AG04449 (cell line): ENCODE results near the gene SLC4A9.

ENCODE experiments used
- CTCF ChIA-PET: fragments of 350-600 bp; formaldehyde crosslinking; extraction: SDS; loops from one replicate; lab custom pipeline; 2021; ENCODE audit warnings: antibody characterized with exemption; lab: Yijun Ruan, JAX
- POLR2A ChIA-PET: fragments of 400-600, 350-600 bp; formaldehyde crosslinking; extraction: SDS; loops from one replicate; lab custom pipeline; 2020; ENCODE audit warnings: antibody characterized with exemption, inconsistent platforms; lab: Yijun Ruan, JAX
- DNase-seq: peaks from one replicate; pipeline ENCODE4 v3.0.0-alpha.2; 2010; ENCODE audit warnings: low read depth, low spot score
- H3K4me3 ChIP-seq: 2 replicates; pipeline ENCODE4 v1.5.1; 2011; ENCODE audit warnings: low read depth, mild to moderate bottlenecking, control low read depth, low read length
- CTCF ChIP-seq: IDR thresholded peaks from one replicate; pipeline ENCODE4 v1.5.1; 2011; ENCODE audit warnings: mild to moderate bottlenecking, moderate library complexity, low read length, control low read depth, inconsistent platforms; ENCODE audit not compliant: insufficient read depth; ENCODE audit errors: missing control alignments

Gene SLC4A9

GRCh38 chr5:140398379-140398811 is 38.4 kb downstream of the SLC4A9 start:
- ChIA-PET CTCF (interaction anchor here (1.3 kb wide), 1 partner anchor 26 kb away, joined by 4 read pairs; no protein-coding TSS in a partner anchor), POLR2A (no interaction called here)
- no peak for DNase-seq
- no peak overlapping the region for H3K4me3 ChIP-seq
- no peak for TF ChIP-seq CTCF

GRCh38 chr5:140399979-140400729 is 40.2 kb downstream of the SLC4A9 start:
- H3K4me3 ChIP-seq: peak overlapping the region; percentile 98
- CTCF ChIA-PET: no interaction called here
- POLR2A ChIA-PET: interaction anchor here (0.8 to 1.6 kb wide), 4 partner anchors 15 to 318 kb away, joined by 3 to 5 read pairs (median 4); partner anchors contain the start of genes HBEGF and SRA1
- DNase-seq: no peak
- no peak for TF ChIP-seq CTCF

GRCh38 chr5:140400730-140401361 is 40.9 kb downstream of the SLC4A9 start:
- H3K4me3 ChIP-seq: peak overlapping the region; percentile 98
- no peak for TF ChIP-seq CTCF
- CTCF ChIA-PET: no interaction called here
- DNase-seq: peak; percentile 77
- POLR2A ChIA-PET: interaction anchor here (0.8 to 1.6 kb wide), 5 partner anchors 14 to 318 kb away, joined by 3 to 7 read pairs (median 4); partner anchors contain the start of genes EIF4EBP3, HBEGF and SRA1

- POLR2A ChIA-PET: interaction anchor here (0.7 to 1.6 kb wide), 5 partner anchors 13 to 156 kb away, joined by 3 to 7 read pairs (median 4); partner anchors contain the start of genes EIF4EBP3, HBEGF and SRA1
- peak; percentile 100 for DNase-seq
- no peak for TF ChIP-seq CTCF
- peak within 1 kb of the TSS; percentile 98 for H3K4me3 ChIP-seq
- CTCF ChIA-PET: interaction anchor here (1.2 to 1.6 kb wide), 3 partner anchors 10 to 35 kb away, joined by 3 to 6 read pairs (median 3); no protein-coding TSS in a partner anchor
These were observed 41.6 kb downstream of the SLC4A9 start, which contains the start of gene ANKHD1 for GRCh38 chr5:140401362-140402257. TSS of gene ANKHD1 (plus strand) at chr5:140401833. CDS start at chr5:140401968, 135 bp downstream.

- H3K4me3 ChIP-seq: peak overlapping the region; percentile 95
- no peak for TF ChIP-seq CTCF
- DNase-seq: no peak
- CTCF ChIA-PET: interaction anchor here (0.6 to 1.6 kb wide), 5 partner anchors 9 to 162 kb away, joined by 3 to 6 read pairs (median 3); no protein-coding TSS in a partner anchor
- POLR2A ChIA-PET: interaction anchor here (0.6 to 1.3 kb wide), 2 partner anchors 145 to 232 kb away, joined by 3 to 7 read pairs; partner anchors contain the start of gene EIF4EBP3
These were observed 42.5 kb downstream of the SLC4A9 start for GRCh38 chr5:140402258-140403074.
